22Rv1 (cell line): ENCODE measurements around the gene GNPDA1.

Source experiments
- ZFX ChIP-seq: fragments of 450-650 bp; IDR thresholded peaks from 2 replicates; pipeline ENCODE4 v1.6.1; 2017; ENCODE audit warnings: antibody characterized with exemption, borderline replicate concordance
- TF ChIP-seq, protein P1 (sequence below): fragments of 450-650 bp; IDR thresholded peaks from 2 replicates; pipeline ENCODE4 v1.5.1; 2017; ENCODE audit warnings: mild to moderate bottlenecking

DNA sequence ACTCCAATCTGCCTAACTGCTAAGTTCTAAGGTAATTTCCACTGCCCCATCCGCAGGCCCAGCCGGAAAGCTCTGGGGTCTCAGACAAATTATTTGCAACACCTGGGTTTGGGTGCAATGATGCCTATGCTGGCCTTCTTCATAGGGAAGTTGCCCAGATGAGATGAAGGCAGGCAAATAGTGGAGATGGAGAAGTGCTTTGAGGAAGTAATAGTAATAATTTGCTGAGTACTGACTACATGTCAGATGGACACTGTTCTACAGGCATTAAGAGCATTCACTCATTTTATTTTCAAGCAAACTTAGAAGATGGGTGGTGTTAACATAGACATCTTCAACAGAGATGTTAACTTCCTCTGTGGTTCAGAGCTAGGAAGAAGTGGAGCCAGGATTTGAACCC is 58.6 kb downstream of the GNPDA1 start:
- TF ChIP-seq, protein P1, sequence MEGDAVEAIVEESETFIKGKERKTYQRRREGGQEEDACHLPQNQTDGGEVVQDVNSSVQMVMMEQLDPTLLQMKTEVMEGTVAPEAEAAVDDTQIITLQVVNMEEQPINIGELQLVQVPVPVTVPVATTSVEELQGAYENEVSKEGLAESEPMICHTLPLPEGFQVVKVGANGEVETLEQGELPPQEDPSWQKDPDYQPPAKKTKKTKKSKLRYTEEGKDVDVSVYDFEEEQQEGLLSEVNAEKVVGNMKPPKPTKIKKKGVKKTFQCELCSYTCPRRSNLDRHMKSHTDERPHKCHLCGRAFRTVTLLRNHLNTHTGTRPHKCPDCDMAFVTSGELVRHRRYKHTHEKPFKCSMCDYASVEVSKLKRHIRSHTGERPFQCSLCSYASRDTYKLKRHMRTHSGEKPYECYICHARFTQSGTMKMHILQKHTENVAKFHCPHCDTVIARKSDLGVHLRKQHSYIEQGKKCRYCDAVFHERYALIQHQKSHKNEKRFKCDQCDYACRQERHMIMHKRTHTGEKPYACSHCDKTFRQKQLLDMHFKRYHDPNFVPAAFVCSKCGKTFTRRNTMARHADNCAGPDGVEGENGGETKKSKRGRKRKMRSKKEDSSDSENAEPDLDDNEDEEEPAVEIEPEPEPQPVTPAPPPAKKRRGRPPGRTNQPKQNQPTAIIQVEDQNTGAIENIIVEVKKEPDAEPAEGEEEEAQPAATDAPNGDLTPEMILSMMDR, result no peak
- no peak for TF ChIP-seq ZFX
